ENCODE data around the gene EOGT. TPM values are rescaled to one million over a fixed set of nuclear protein-coding genes. Genes with fewer than 3 reads are reported as not detected.

Gene EOGT
- total and polyA plus RNA-seq, 2 of the 4 experiments (the other 2 are of a cell fraction): 12.3 to 41.2 TPM

GRCh38 chr3:68986496-68987208 lies 26.8 kb downstream of the EOGT start:
- Histone ChIP-seq H2AFZ (replicated peaks; ENCODE audit: low read length, poor library complexity) (no peak overlapping the region), H2AK9ac (replicated peaks; ENCODE audit: low read depth, low read length, poor library complexity) (no peak overlapping the region), H3K27me3 (ENCODE audit: control insufficient read depth, insufficient read depth, low read length) (no peaks in the 10 kb centered on the region), H3K9me3 (ENCODE audit: control insufficient read depth, insufficient read depth, low read length) (no peaks in the 10 kb centered on the region), H2BK20ac (ENCODE audit: low read depth, low read length) (no peak overlapping the region), H2BK5ac (ENCODE audit: low read depth, low read length, poor library complexity, severe bottlenecking) (no peak overlapping the region), H2AK5ac (ENCODE audit: low read depth, low read length) (no peak overlapping the region), H4K91ac (ENCODE audit: insufficient read depth, low read depth, low read length) (no peak overlapping the region), H3K4ac (ENCODE audit: low read depth, low read length) (no peak overlapping the region), H2BK15ac (ENCODE audit: low read depth, low read length) (no peak overlapping the region), H3K79me1 (ENCODE audit: low read depth in 1 of 2, low read length in 2 of 2) (no peaks in the 10 kb centered on the region), H3K4me1 (ENCODE audit: control insufficient read depth, insufficient read depth, low read length) (peaks cover 2% of the 10 kb centered on the region; the same call in 1 of the 2 replicates), H3K56ac (ENCODE audit: extremely low read depth, insufficient read depth, low read length) (no peak overlapping the region), H3K9me1 (ENCODE audit: insufficient read depth, low read length) (no peaks in the 10 kb centered on the region), H3K4me2 (ENCODE audit: low read depth, low read length) (no peak overlapping the region), H3K4me3 (ENCODE audit: insufficient read depth, low read depth, low read length) (no peak overlapping the region), H2BK120ac (ENCODE audit: low read depth, low read length) (no peak overlapping the region), H3K14ac (replicated peaks; ENCODE audit: low read depth, low read length) (no peak overlapping the region), H3K36me3 (ENCODE audit: control insufficient read depth, insufficient read depth, low read length) (peaks cover 30% of the 10 kb centered on the region), H3K9ac (ENCODE audit: low read depth, low read length) (no peak overlapping the region), H4K20me1 (ENCODE audit: insufficient read depth, low read length) (no peaks in the 10 kb centered on the region), H3K18ac (ENCODE audit: low read depth, low read length) (no peak overlapping the region), H4K8ac (ENCODE audit: low read depth in 2 of 2, low read length in 2 of 2) (no peak overlapping the region), H3K27ac (ENCODE audit: insufficient read depth, low read length) (no peak overlapping the region), H3K23ac (ENCODE audit: low read depth, low read length) (no peak overlapping the region), H4K5ac (ENCODE audit: low read depth, low read length) (no peak overlapping the region)
- no CpG with 5 or more reads among the region's 6 CpGs for WGBS, 2 experiments (ENCODE audit: extremely low coverage in 2 of 2, insufficient read length in 1 of 2)
- TF ChIP-seq MAFK (IDR thresholded peaks at IDR 0.05; ENCODE audit: low read depth, low read length) (no peak), FOS (IDR thresholded peaks at IDR 0.05; ENCODE audit: low read depth, low read length) (no peak), BHLHE40 (IDR thresholded peaks at IDR 0.05; ENCODE audit: low read depth, low read length) (no peak), MAZ (IDR thresholded peaks at IDR 0.05; ENCODE audit: borderline replicate concordance, low read depth, low read length) (no peak), POLR2A (IDR thresholded peaks at IDR 0.05; ENCODE audit: low read depth, low read length) (no peak), NFE2L2 (IDR thresholded peaks at IDR 0.05; ENCODE audit: low read depth, low read length) (no peak)
- TF ChIP-seq, protein P1, sequence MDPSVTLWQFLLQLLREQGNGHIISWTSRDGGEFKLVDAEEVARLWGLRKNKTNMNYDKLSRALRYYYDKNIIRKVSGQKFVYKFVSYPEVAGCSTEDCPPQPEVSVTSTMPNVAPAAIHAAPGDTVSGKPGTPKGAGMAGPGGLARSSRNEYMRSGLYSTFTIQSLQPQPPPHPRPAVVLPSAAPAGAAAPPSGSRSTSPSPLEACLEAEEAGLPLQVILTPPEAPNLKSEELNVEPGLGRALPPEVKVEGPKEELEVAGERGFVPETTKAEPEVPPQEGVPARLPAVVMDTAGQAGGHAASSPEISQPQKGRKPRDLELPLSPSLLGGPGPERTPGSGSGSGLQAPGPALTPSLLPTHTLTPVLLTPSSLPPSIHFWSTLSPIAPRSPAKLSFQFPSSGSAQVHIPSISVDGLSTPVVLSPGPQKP (IDR thresholded peaks at IDR 0.05; ENCODE audit: borderline replicate concordance, low read depth, low read length): no peak
- TF ChIP-seq, protein P2, sequence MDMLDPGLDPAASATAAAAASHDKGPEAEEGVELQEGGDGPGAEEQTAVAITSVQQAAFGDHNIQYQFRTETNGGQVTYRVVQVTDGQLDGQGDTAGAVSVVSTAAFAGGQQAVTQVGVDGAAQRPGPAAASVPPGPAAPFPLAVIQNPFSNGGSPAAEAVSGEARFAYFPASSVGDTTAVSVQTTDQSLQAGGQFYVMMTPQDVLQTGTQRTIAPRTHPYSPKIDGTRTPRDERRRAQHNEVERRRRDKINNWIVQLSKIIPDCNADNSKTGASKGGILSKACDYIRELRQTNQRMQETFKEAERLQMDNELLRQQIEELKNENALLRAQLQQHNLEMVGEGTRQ (IDR thresholded peaks at IDR 0.05; ENCODE audit: low read depth, low read length): no peak
- in situ Hi-C loops (cut with MboI; ENCODE audit: low sequenced_read_pairs): no loop called here
- BruUV-seq (replicated peaks): no TSS peak
- dilution Hi-C loops (cut with HindIII; ENCODE audit: low sequenced_read_pairs, unreplicated experiment): no loop called here
- DNase-seq (peak; percentile 23), ATAC-seq (ENCODE audit: low read depth) (no peak)
- ChIA-PET POLR2A (ENCODE audit: unreplicated experiment) (no interaction called here), CTCF (no interaction called here)
- intact Hi-C loops (cut with micrococcal nuclease): no loop called here

Data from IMR-90 (cell line).